Activated CD8-positive, alpha-beta memory T cell treated with anti-CD3 and anti-CD28 coated beads for 36 hours (primary cell): Measurements from ENCODE around the gene MISP. TPM values are rescaled to one million over a fixed set of nuclear protein-coding genes. Genes with fewer than 3 reads are reported as not detected.
"Not testable (repeated sequence)": the region's sequence is repeated elsewhere in the genome, so short reads cannot be mapped to it uniquely, and the experiment has no call there.

Source experiments
- CTCF ChIA-PET: fragments of 350-600 bp; sonication (Branson Sonifier 250); formaldehyde crosslinking; loops from one replicate; lab custom pipeline; 2021; ENCODE audit warnings: antibody characterized with exemption; lab: Charles Lee
- POLR2A ChIA-PET: fragments of 350-600 bp; sonication (Branson Sonifier 250); formaldehyde crosslinking; loops from one replicate; lab custom pipeline; 2021; ENCODE audit warnings: antibody characterized with exemption; lab: Charles Lee
- total RNA-seq, 2 experiments: library from RNA; stranded (reverse); gene quantifications; one replicate each; pipeline ENCODE4 v1.2.3, GENCODE V29; 2021

Gene MISP
- total RNA-seq, 2 experiments from 2014 or later = not detected

DNA sequence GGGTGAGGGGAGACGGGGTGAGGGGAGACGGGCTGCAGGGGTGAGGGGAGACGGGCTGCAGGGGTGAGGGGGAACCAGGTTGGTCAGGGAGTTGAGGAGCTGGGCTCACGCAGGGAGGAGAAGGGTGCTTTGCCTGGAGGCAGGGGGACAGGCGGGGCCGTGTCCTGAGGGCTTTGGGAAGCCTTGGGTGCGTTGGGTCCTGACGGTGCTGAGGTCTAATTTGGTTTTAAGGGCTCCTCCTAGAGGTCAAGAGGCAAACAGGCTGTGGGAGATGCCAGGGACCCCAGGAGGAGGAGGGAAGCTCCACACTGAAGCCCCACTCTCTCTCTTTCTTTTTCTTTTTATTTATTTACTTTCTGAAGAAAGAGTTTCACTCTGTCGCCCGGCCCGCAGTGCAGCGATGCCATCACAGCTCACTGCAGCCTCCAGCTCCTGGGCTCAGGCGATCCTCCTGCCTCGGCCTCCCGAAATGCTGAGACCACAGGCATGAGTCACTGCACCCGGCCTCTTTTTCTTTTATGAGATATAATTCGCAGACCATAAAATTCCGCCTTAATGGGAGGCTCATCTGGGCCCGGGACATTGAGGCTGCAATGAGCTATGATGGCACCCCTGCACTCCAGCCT is 9.3 kb upstream of the MISP start:
- CTCF ChIA-PET = interaction anchor here (1.0 kb wide), 1 partner anchor 61 kb away, joined by 3 read pairs; no protein-coding TSS in a partner anchor
- POLR2A ChIA-PET = no interaction called here

DNA sequence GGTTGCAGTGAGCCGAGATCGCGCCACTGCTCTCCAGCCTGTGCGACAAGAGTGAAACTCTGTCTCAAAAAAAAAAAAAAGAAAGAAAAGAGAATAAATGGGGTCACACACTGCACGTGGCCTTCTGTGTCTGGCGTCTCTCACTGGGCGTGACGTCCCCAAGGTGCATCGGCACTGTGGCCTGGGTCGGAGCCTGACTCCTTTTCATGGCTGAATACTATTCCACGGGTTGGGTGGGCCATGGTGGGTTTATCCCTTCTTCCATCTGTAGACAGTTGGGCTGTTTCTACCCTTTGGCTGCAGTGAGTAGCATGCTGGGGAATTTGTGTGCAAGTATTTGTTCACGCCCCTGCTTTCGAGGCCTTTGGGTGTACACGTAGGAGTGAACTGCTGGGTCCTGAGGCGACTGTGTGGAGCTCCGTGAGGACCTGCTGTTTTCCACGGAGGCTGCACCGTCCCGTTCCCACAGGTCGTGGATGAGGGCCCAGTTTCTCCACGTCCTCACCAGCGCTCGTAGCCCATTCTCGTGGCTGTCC is 8.3 kb upstream of the MISP start:
- CTCF ChIA-PET = no interaction called here
- POLR2A ChIA-PET = no interaction called here

- ChIA-PET POLR2A (no interaction called here), CTCF (no interaction called here)
Measured at GRCh38 chr19:743168-743687, 7.7 kb upstream of the MISP start.

DNA sequence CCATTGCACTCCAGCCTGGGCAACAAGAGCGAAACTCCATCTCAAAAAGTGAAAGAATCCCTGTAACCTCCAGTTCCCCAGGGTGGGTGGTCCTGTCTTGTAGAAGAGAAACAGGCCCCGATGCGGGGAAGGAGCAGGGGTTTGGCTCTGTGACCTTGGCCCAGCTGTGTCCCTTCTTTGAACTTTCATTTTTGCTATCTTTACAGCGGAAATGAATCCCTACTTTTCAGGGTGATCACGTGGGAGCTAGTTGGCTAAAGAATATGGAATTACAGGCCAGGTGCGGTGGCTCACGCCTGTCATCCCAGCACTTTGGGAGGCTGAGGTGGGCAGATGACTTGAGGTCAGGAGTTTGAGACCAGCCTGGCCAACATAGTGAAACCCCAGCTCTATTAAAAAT is 5.8 kb upstream of the MISP start:
- POLR2A ChIA-PET = not testable (repeated sequence)
- CTCF ChIA-PET = interaction anchor here (0.6 kb wide), 2 partner anchors 25 to 72 kb away, joined by 3 to 6 read pairs; no protein-coding TSS in a partner anchor

DNA sequence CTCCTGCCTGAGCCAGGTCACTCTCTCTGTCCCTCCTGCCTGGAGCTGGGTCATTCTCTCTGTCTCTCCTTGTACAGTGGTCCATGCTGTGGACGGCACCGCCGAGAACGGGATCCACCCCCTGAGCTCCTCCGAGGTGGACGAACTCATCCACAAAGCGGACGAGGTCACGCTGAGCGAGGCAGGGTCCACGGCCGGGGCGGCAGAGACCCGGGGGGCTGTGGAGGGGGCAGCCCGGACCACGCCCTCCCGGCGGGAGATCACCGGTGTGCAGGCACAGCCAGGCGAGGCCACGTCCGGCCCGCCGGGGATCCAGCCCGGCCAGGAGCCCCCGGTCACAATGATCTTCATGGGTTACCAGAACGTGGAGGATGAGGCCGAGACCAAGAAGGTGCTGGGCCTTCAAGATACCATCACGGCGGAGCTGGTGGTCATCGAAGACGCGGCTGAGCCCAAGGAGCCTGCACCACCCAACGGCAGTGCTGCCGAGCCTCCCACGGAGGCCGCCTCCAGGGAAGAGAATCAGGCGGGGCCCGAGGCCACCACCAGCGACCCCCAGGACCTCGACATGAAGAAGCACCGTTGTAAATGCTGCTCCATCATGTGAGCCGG is 4.6 kb upstream of the MISP start:
- CTCF ChIA-PET = interaction anchor here (0.7 kb wide), 1 partner anchor 24 kb away, joined by 3 read pairs; no protein-coding TSS in a partner anchor
- POLR2A ChIA-PET = no interaction called here

DNA sequence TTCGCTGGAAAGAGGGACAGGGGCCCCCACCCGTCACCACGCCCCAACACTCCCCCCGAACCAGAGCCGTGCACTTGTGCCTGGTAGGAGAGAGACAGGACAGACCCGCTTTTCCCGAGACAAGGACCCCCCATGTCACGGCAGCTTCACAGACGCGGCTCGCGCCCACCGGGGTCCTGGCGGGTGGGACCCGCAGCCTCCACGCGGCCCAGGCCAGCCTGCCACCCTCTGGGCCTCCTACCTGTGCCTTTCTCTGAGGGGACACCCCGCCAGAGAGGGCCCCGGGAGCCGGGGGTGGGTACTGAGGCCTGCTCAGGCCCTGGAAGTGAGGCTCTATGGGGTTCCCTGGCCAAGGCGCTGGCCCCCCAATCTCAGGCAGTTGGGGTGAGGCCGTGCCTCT is 4.0 kb upstream of the MISP start:
- POLR2A ChIA-PET = no interaction called here
- CTCF ChIA-PET = no interaction called here

GRCh38 chr19:747432-748273 is 3.3 kb upstream of the MISP start:
- ChIA-PET POLR2A (no interaction called here), CTCF (no interaction called here)

DNA sequence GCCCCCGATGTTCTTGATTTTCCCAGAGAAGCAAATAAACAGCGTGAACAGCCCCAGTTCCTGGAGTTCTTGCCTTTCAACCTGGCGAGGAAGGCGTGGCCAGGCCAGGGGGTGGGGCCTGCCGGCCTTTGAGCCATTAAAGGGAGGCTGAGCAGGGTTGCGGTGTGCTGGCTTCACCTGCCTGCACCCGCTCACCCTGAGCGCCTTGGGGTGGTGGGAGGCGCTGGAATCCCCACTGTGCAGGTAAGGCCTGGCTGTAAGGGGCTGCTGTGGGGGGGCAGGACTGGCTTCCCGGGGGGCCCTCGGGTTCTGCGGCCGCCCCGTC is 2.7 kb upstream of the MISP start:
- POLR2A ChIA-PET = no interaction called here
- CTCF ChIA-PET = no interaction called here

DNA sequence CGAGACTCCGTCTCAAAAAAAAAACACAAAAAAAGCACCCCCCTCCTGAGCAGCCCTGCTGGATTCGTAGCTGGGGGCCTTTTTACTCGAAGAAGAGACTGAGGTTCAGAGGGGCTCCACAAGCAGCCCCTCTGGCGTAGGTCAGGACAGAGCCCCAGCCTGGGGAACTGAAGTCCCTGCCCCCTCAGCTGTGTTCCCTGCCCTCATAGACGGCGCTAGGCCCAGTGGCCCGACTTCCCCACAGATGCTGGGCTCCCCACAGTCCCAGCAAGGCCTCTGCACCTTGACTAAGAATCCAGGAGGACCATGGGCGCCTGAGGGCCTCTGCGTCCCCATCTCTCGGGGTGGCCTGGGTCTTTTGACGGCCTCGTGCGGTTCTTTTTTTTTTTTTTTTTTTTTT is 1.1 kb upstream of the MISP start:
- ChIA-PET POLR2A (no interaction called here), CTCF (interaction anchor here (0.8 kb wide), 1 partner anchor 13 kb away, joined by 3 read pairs; no protein-coding TSS in a partner anchor)

GRCh38 chr19:751501-752341 is 809 bp downstream of the MISP start:
- CTCF ChIA-PET = no interaction called here

DNA sequence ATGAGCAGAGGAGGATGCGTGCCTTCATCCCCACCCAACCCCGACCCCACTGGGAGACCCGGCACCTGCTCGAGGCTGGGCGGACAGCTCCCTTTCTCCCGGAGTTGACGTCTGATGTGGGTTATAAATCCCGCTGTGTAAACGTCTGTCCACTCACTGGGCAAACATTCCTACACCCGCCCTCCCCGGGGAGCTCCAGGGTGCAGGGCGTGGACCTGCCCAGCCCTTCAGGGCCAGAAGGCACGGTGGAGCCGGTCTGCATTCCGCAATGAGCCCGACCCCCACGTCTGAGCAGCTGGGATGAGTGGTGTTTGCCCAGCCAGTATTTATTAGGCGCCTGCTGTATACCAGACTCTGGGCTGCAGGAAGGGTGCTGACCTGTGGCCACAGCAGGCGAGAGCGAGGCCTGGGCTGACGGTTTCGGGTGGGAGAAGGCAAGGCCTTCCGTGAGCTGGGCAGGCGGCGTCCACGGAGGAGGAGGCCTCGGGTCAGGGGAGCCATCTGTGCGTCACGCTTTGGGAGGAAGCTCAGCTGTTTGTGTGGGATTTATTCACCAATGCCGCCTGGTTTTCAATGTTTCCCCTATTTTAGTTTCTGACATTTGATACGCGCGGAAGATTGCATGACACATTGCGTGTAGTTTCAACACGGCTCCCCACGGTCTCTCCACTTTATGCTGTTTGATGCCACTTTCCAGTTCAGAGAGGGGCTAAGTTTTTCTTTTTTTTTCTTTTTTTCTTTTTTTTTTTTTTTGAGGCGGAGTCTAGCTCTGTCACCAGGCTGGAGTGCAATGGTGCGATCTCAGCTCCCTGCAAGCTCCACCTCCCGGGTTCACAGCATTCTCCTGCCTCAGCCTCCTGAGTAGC is 2.0 kb downstream of the MISP start:
- POLR2A ChIA-PET = no interaction called here
- CTCF ChIA-PET = interaction anchor here (0.6 kb wide), 1 partner anchor 72 kb away, joined by 3 read pairs; no protein-coding TSS in a partner anchor

More at GRCh38 chr19:751501-752341, 809 bp downstream of the MISP start:
- POLR2A ChIA-PET = no interaction called here

- POLR2A ChIA-PET = no interaction called here
- CTCF ChIA-PET = no interaction called here
Measured at GRCh38 chr19:754530-754929, 3.6 kb downstream of the MISP start.

DNA sequence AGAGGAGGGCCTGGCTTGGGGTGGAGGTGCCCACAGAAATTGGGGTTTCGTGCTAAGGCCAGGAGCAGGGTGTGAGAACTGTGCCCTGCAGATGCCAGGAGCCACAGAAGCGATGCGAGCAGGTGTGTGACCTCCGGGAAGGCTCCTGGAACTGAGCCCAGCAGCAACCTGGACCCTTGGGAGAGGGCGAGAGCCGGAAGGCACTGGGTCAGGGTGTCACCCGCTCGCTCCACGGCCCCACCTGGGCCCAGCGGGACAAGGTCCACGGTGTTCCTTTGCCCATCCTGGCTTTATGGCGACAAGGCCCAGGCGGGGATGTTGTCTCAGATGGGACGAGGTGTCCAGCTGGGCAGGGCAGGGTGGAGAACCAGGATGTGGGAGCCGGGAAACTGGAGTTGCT is 4.2 kb downstream of the MISP start:
- CTCF ChIA-PET = no interaction called here

DNA sequence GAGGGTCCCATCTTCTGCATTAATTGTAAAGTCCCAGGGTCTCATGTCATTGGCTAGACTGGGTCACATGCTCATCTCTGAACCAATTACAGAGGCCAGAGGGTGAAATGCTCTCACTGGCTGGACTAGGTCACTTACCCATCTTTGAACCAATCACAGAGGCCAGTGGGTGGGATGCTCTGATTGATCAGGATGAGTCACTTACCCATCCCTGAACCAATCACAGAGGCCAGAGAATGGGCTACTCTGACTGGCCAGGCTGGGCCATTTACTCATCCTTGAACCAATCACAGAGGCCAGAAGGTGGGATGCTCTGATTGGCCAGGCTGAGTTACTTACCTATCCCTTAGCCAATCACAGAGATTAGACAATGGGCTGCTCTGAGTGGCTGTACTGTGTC is 5.3 kb downstream of the MISP start:
- POLR2A ChIA-PET = no interaction called here
- CTCF ChIA-PET = no interaction called here

More for the DNA sequence above, 4.2 kb downstream of the MISP start:
- POLR2A ChIA-PET = no interaction called here

DNA sequence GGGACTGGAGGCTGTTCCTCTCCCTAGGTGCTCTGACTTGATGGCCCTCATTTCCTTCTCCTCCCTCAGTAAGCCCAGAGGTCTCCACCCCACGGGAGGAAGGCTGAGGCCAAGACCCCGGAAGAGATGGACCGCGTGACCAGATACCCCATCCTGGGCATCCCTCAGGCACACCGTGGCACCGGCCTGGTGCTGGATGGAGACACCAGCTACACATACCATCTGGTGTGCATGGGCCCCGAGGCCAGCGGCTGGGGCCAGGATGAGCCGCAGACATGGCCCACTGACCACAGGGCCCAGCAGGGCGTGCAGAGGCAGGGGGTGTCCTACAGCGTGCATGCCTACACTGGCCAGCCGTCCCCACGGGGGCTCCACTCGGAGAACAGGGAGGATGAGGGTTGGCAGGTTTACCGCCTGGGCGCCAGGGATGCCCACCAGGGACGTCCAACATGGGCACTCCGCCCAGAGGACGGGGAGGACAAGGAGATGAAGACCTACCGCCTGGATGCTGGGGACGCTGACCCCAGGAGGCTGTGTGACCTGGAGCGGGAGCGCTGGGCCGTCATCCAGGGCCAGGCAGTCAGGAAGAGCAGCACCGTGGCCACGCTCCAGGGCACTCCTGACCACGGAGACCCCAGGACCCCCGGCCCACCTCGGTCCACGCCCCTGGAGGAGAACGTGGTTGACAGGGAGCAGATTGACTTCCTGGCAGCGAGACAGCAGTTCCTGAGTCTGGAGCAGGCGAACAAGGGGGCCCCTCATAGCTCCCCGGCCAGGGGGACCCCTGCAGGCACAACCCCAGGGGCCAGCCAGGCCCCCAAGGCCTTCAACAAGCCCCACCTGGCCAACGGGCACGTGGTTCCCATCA is 6.1 kb downstream of the MISP start:
- ChIA-PET POLR2A (no interaction called here), CTCF (no interaction called here)

DNA sequence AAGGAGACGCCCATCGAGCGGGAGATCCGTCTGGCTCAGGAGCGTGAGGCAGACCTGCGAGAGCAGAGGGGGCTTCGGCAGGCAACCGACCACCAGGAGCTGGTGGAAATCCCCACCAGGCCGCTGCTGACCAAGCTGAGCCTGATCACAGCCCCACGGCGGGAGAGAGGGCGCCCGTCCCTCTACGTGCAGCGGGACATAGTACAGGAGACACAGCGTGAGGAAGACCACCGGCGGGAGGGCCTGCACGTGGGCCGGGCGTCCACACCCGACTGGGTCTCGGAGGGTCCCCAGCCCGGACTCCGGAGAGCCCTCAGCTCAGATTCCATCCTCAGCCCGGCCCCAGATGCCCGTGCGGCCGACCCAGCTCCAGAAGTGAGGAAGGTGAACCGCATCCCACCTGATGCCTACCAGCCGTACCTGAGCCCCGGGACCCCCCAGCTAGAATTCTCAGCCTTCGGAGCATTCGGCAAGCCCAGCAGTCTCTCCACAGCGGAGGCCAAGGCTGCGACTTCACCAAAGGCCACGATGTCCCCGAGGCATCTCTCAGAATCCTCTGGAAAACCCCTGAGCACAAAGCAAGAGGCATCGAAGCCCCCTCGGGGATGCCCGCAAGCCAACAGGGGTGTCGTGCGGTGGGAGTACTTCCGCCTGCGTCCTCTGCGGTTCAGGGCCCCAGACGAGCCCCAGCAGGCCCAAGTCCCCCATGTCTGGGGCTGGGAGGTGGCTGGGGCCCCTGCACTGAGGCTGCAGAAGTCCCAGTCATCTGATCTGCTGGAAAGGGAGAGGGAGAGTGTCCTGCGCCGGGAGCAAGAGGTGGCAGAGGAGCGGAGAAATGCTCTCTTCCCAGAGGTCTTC is 7.1 kb downstream of the MISP start:
- POLR2A ChIA-PET = no interaction called here
- CTCF ChIA-PET = no interaction called here
